Measurements from ENCODE around the gene ANO1. TPM values are rescaled to one million over a fixed set of nuclear protein-coding genes. Genes with fewer than 3 reads are reported as not detected.
A peak's percentile ranks its signal among the peaks of the same experiment; 100 is the strongest.

Gene ANO1
- total and polyA plus RNA-seq, 2 of the 8 experiments (the other 6 are each of a cell fraction or from before 2014, with no cell fraction given), result 4.7 to 5.0 TPM

- WGBS, 2 experiments (ENCODE audit: extremely low coverage in 1 of 2, insufficient coverage in 1 of 2, insufficient read length in 1 of 2, insufficient replicate concordance in 2 of 2, low coverage in 1 of 2, low lambda C conversion rate in 2 of 2, missing lambda C conversion rate in 1 of 2), result 93% methylated on average over 12 of the region's 12 CpGs; no CpG with 5 or more reads in 1 of the 2 experiments
- H3K4me3 ChIP-seq (ENCODE audit: extremely low read depth in 1 of 4, insufficient read depth in 2 of 4, low read depth in 3 of 4, low read length in 4 of 4), result peak overlapping the region in 1 of 4 experiments; percentile 86; a peak in 1 of 8 replicates
- H2BK20ac ChIP-seq (ENCODE audit: low read length), result peak overlapping the region; percentile 80; the same call in 1 of the 2 replicates
- H4K91ac ChIP-seq (replicated peaks; ENCODE audit: insufficient read length, low read length), result no peak overlapping the region
- H3K56ac ChIP-seq (replicated peaks; ENCODE audit: insufficient read length, low read depth, low read length), result no peak overlapping the region
- DNase-seq (ENCODE audit: low read depth in 1 of 2, low spot score in 2 of 2) (no peak), FAIRE-seq (no peak)
- H4K8ac ChIP-seq (ENCODE audit: extremely low read depth, insufficient read depth, low read length), result peak overlapping the region; percentile 39
- H4K5ac ChIP-seq (ENCODE audit: insufficient read length, low read depth, low read length), result no peak overlapping the region
- peak overlapping the region; percentile 88 for H2BK15ac ChIP-seq (ENCODE audit: low read length)
- H3K23me2 ChIP-seq (ENCODE audit: low read depth, low read length), result peaks cover 10% of the 10 kb centered on the region
- no peak overlapping the region for H3K4ac ChIP-seq (replicated peaks; ENCODE audit: insufficient read length, low read depth, low read length)
- no peak overlapping the region for H2AFZ ChIP-seq (ENCODE audit: low read length)
- H2BK120ac ChIP-seq (replicated peaks; ENCODE audit: low read depth, low read length), result no peak overlapping the region
- H2AK5ac ChIP-seq (ENCODE audit: low read depth, low read length), result peak overlapping the region; percentile 32; the same call in 1 of the 2 replicates
- H3K4me2 ChIP-seq (ENCODE audit: insufficient read depth in 1 of 2, low read depth in 2 of 2, low read length in 2 of 2), result peak overlapping the region; percentile 70 to 89; a peak in 3 of 4 replicates
- peaks cover 7 to 17% (median 12%) of the 10 kb centered on the region in 4 experiments for H3K4me1 ChIP-seq (replicated peaks in 1 of 4; ENCODE audit: control insufficient read depth in 3 of 4, insufficient read depth in 4 of 4, low read length in 3 of 4)
- H2BK12ac ChIP-seq (ENCODE audit: low read depth, low read length), result peak overlapping the region; percentile 87; the same call in 1 of the 2 replicates
- TF ChIP-seq KDM1A (IDR thresholded peaks at IDR 0.05; ENCODE audit: borderline replicate concordance, low read length), result no peak
- TF ChIP-seq SRF (IDR thresholded peaks at IDR 0.05; ENCODE audit: low read depth, low read length), result peak; percentile 37; the same call in 1 of the 2 replicates
- TF ChIP-seq POLR2A (IDR thresholded peaks at IDR 0.05; ENCODE audit: control extremely low read depth in 1 of 2, low read depth in 2 of 2, low read length in 2 of 2), result peak in 1 of 2 experiments; percentile 49; a peak in 1 of 3 replicates
- TF ChIP-seq HDAC2 (IDR thresholded peaks at IDR 0.05; ENCODE audit: borderline replicate concordance in 1 of 2, low read depth in 2 of 2, low read length in 2 of 2), result no peak
- no peak for TF ChIP-seq POLR2AphosphoS5 (IDR thresholded peaks at IDR 0.05; ENCODE audit: low read depth, low read length)
- TF ChIP-seq RXRA (IDR thresholded peaks at IDR 0.05; ENCODE audit: insufficient read depth, low read depth, low read length), result no peak
- TF ChIP-seq HDAC6 (IDR thresholded peaks at IDR 0.05; ENCODE audit: low read depth, low read length), result no peak
- H3K79me1 ChIP-seq (ENCODE audit: low read depth, low read length), result peaks cover 6% of the 10 kb centered on the region; the same call in 1 of the 2 replicates
- no peak overlapping the region for H3K9ac ChIP-seq (replicated peaks in 1 of 4; ENCODE audit: extremely low read depth in 1 of 4, low read depth in 3 of 4, low read length in 3 of 4)
- 0 out of 2 replicates have a peak overlapping the region, but pooled peaks have one; percentile 7 for H3K27ac ChIP-seq (ENCODE audit: low read depth, low read length)
- peaks cover 10 to 21% (median 15%) of the 10 kb centered on the region in 4 experiments for H3K36me3 ChIP-seq (ENCODE audit: control insufficient read depth in 2 of 4, insufficient read depth in 4 of 4, low read length in 3 of 4)
- H3K9me3 ChIP-seq (ENCODE audit: insufficient read depth in 2 of 2, low read depth in 1 of 2, low read length in 1 of 2), result no peaks in the 10 kb centered on the region
- no peak overlapping the region for H3K14ac ChIP-seq (ENCODE audit: insufficient read length)
- ChIA-PET CTCF (ENCODE audit: partially characterized antibody) (interaction anchor here (0.6 to 3.5 kb wide), 6 partner anchors 9 to 303 kb away, joined by 3 to 11 read pairs (median 3); no protein-coding TSS in a partner anchor), POLR2A (ENCODE audit: partially characterized antibody) (interaction anchor here (1.0 to 3.5 kb wide), 5 partner anchors 8 to 257 kb away, joined by 3 to 22 read pairs (median 4); partner anchors contain the start of gene CTTN)
- peaks cover 21 to 31% of the 10 kb centered on the region in 2 experiments for H4K20me1 ChIP-seq (replicated peaks in 1 of 2; ENCODE audit: control insufficient read depth in 1 of 2, insufficient read depth in 2 of 2, low read length in 2 of 2)
- H3K23ac ChIP-seq (ENCODE audit: insufficient read length), result no peak overlapping the region
- 0 out of 2 replicates have a peak overlapping the region, but pooled peaks have one; percentile 10 for H2BK5ac ChIP-seq (ENCODE audit: low read depth, low read length)
- H3K79me2 ChIP-seq (ENCODE audit: control insufficient read depth in 1 of 2, insufficient read depth in 2 of 2, low read length in 2 of 2), result peaks cover 9 to 39% of the 10 kb centered on the region in 2 experiments
- H3K18ac ChIP-seq (ENCODE audit: extremely low read depth, low read length), result no peak overlapping the region
- no peaks in the 10 kb centered on the region for H3K27me3 ChIP-seq (replicated peaks in 1 of 4; ENCODE audit: control insufficient read depth in 3 of 4, extremely low read depth in 1 of 4, insufficient read depth in 3 of 4, low read length in 3 of 4)
Measured at GRCh38 chr11:70205049-70205725, 127.1 kb downstream of the ANO1 start.
